ENCODE results near the gene TRPM2. TPM values are rescaled to one million over a fixed set of nuclear protein-coding genes. Genes with fewer than 3 reads are reported as not detected.

TRPM2 gene
- total RNA-seq, 6 experiments from 2014 or later = 0.92 to 2.0 (median 1.2) TPM

- ATAC-seq (no peak), DNase-seq (no peak)
- peaks cover 0 to 10% (median 0%) of the 10 kb centered on the region in 4 donors for H3K36me3 ChIP-seq
- intact Hi-C loops (cut with DNase I) = no loop called here
- H3K9me3 ChIP-seq = no peaks in the 10 kb centered on the region
- no peak overlapping the region for H3K27ac ChIP-seq
- no peaks in the 10 kb centered on the region for H3K4me1 ChIP-seq
- no peak for TF ChIP-seq CTCF (IDR thresholded peaks at IDR 0.05)
- no peaks in the 10 kb centered on the region for H3K27me3 ChIP-seq
- WGBS (ENCODE audit: insufficient coverage, low coverage, low lambda C conversion rate, missing lambda C conversion rate) = 40% methylated on average over 2 of the region's 26 CpGs
- no peak overlapping the region for H3K4me3 ChIP-seq
These were observed 24.1 kb upstream of the TRPM2 start for GRCh38 chr21:44329086-44329889.

GRCh38 chr21:44329971-44330681 lies 23.3 kb upstream of the TRPM2 start:
- no peak overlapping the region for H3K4me3 ChIP-seq
- no peak for DNase-seq
- H3K4me1 ChIP-seq = no peaks in the 10 kb centered on the region
- no peak for TF ChIP-seq CTCF (IDR thresholded peaks at IDR 0.05)
- TF ChIP-seq POLR2A (IDR thresholded peaks at IDR 0.05) = no peak
- no peaks in the 10 kb centered on the region for H3K27me3 ChIP-seq
- intact Hi-C loops (cut with DNase I) = no loop called here
- no peak overlapping the region for H3K27ac ChIP-seq
- WGBS (ENCODE audit: insufficient coverage, low coverage, low lambda C conversion rate, missing lambda C conversion rate) = 90% methylated on average over 6 of the region's 44 CpGs
- peaks cover 0 to 3% (median 0%) of the 10 kb centered on the region in 4 donors for H3K36me3 ChIP-seq
- no peaks in the 10 kb centered on the region for H3K9me3 ChIP-seq
- ATAC-seq = peak in 1 of 4 donors; percentile 1

- WGBS (ENCODE audit: insufficient coverage, low coverage, low lambda C conversion rate, missing lambda C conversion rate) = no CpG with 5 or more reads among the region's 18 CpGs
- no peaks in the 10 kb centered on the region for H3K27me3 ChIP-seq
- TF ChIP-seq POLR2A (IDR thresholded peaks at IDR 0.05) (no peak), CTCF (IDR thresholded peaks at IDR 0.05) (no peak)
- DNase-seq (no peak), ATAC-seq (no peak)
- intact Hi-C loops (cut with DNase I) = no loop called here
- H3K9me3 ChIP-seq = no peaks in the 10 kb centered on the region
- no peak overlapping the region for H3K27ac ChIP-seq
- no peak overlapping the region for H3K4me3 ChIP-seq
- no peaks in the 10 kb centered on the region for H3K4me1 ChIP-seq
- H3K36me3 ChIP-seq = no peaks in the 10 kb centered on the region
These were observed 22.7 kb upstream of the TRPM2 start for GRCh38 chr21:44330698-44331097.

- H3K4me1 ChIP-seq = no peaks in the 10 kb centered on the region
- ATAC-seq (peak in 1 of 4 donors; percentile 3), DNase-seq (no peak)
- no CpG with 5 or more reads among the region's 16 CpGs for WGBS (ENCODE audit: insufficient coverage, low coverage, low lambda C conversion rate, missing lambda C conversion rate)
- TF ChIP-seq POLR2A (IDR thresholded peaks at IDR 0.05) (no peak), CTCF (IDR thresholded peaks at IDR 0.05) (no peak)
- no peaks in the 10 kb centered on the region for H3K27me3 ChIP-seq
- no peak overlapping the region for H3K4me3 ChIP-seq
- no peak overlapping the region for H3K27ac ChIP-seq
- no peaks in the 10 kb centered on the region for H3K9me3 ChIP-seq
- intact Hi-C loops (cut with DNase I) = no loop called here
- H3K36me3 ChIP-seq = no peaks in the 10 kb centered on the region
These were observed 22.2 kb upstream of the TRPM2 start for GRCh38 chr21:44331209-44331608.
